K562 (cell line): ENCODE results near the gene CD93.

Source experiments
- BRF1 ChIP-seq: IDR thresholded peaks from 3 replicates; pipeline ENCODE4 v1.6.1; 2011; ENCODE audit warnings: borderline replicate concordance, mild to moderate bottlenecking; ENCODE audit not compliant: insufficient read length; ENCODE audit errors: extremely low read depth
- CEBPB ChIP-seq: fragments of 450-650 bp; IDR thresholded peaks from 2 replicates; pipeline ENCODE4 v1.6.1; 2016; ENCODE audit warnings: missing genetic modification characterization, missing compliant biosample characterization
- EZH2 ChIP-seq: IDR thresholded peaks from 2 replicates; pipeline ENCODE4 v1.6.1; 2012; ENCODE audit warnings: low read depth, mild to moderate bottlenecking, inconsistent platforms, low read length, borderline replicate concordance
- KDM5B ChIP-seq: fragments of 200-600 bp; sonication (generic); IDR thresholded peaks from 2 replicates; pipeline ENCODE4 v1.6.1; 2012; ENCODE audit warnings: low read depth, mild to moderate bottlenecking, moderate library complexity, low read length, control low read depth, inconsistent platforms; ENCODE audit not compliant: insufficient replicate concordance
- NFE2 ChIP-seq: IDR thresholded peaks from 2 replicates; pipeline ENCODE4 v1.6.1; 2014; ENCODE audit warnings: antibody characterized with exemption, low read depth
- RBM15 ChIP-seq: fragments of 200-400 bp; formaldehyde crosslinking; IDR thresholded peaks from 2 replicates; pipeline ENCODE4 v1.6.1; 2018; ENCODE audit warnings: mild to moderate bottlenecking, low read length, moderate library complexity; ENCODE audit not compliant: insufficient read depth
- ZNF696 ChIP-seq: fragments of 250-450 bp; sonication (Bioruptor Pico); conservative IDR thresholded peaks from 2 replicates; pipeline ENCODE4 v1.4.0; 2020; ENCODE audit warnings: mild to moderate bottlenecking, moderate library complexity
- ZNF778 ChIP-seq: fragments of 450-650 bp; formaldehyde crosslinking; IDR thresholded peaks from 2 replicates; pipeline ENCODE4 v1.4.0; 2020; ENCODE audit warnings: mild to moderate bottlenecking, moderate library complexity
- TF ChIP-seq, protein P1 (sequence below): sonication (generic); formaldehyde crosslinking; IDR thresholded peaks from 2 replicates; pipeline ENCODE4 v1.8.0; 2022; ENCODE audit warnings: mild to moderate bottlenecking, missing genetic modification reagents
- TF ChIP-seq, protein P2 (sequence below): sonication (generic); formaldehyde crosslinking; IDR thresholded peaks from 2 replicates; pipeline ENCODE4 v1.9.0; 2022; ENCODE audit warnings: mild to moderate bottlenecking, missing genetic modification reagents
- TF ChIP-seq, protein P3 (sequence below): sonication (generic); IDR thresholded peaks from 2 replicates; pipeline ENCODE4 v1.6.1; 2016
- TF ChIP-seq, protein P4 (sequence below), 3 experiments: IDR thresholded peaks in 2 of 3; conservative IDR thresholded peaks in 1 of 3; 2 replicates each; pipeline ENCODE4 v1.5.1; 2011 to 2012; ENCODE audit warnings: low read length in 3 of 3, mild to moderate bottlenecking in 3 of 3, control low read depth in 2 of 3, improper control_type of control experiment in 1 of 3, inconsistent platforms in 1 of 3, low read depth in 1 of 3, mixed read lengths in 1 of 3, moderate library complexity in 1 of 3; ENCODE audit not compliant: insufficient read depth in 2 of 3
- TF ChIP-seq, protein P5 (sequence below), 2 experiments: fragments of 450-650 bp; formaldehyde crosslinking in 1 of 2; IDR thresholded peaks; 2 replicates each; pipeline versions ENCODE4 v1.4.0 to v1.6.1; 2014 to 2020; ENCODE audit warnings: mild to moderate bottlenecking in 2 of 2, borderline replicate concordance in 1 of 2, low read depth in 1 of 2

DNA sequence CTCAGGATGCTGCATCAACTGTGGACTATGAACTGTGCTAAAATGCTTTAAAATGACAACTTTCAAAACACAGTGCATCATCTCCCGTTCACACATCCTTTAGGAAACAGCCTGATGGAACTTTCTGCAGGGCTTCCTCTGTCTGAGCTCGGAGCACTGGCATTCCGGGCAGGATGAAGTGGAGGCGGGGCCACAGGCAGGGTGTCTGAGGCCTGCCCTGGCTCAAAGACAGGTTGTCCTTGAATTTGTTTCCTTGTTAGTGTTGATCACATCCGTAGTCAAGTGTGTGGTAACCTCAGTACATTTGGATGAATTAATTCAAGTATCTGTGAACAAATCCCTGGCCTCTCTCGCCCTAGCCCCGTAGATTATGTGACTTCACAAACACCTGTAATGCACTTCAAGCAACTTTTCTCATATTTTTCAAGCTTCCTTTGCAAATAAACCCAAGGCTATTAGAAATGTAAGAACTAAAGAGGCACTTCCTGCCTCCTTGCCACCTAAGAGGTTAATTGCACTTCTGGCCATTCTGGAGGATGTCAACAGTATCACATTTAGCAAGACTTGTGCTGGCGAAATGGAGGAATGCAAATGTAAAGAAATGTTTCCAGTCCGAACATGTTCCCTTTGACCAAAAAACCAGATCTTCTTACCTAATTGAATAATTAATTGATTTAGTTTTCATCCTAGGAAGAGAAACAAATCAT, 3.1 kb downstream of the CD93 start:
- TF ChIP-seq, protein P1, sequence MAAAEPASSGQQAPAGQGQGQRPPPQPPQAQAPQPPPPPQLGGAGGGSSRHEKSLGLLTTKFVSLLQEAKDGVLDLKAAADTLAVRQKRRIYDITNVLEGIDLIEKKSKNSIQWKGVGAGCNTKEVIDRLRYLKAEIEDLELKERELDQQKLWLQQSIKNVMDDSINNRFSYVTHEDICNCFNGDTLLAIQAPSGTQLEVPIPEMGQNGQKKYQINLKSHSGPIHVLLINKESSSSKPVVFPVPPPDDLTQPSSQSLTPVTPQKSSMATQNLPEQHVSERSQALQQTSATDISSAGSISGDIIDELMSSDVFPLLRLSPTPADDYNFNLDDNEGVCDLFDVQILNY (CRISPR knock-in tag): no peak
- TF ChIP-seq KDM5B: no peak
- TF ChIP-seq NFE2: no peak
- TF ChIP-seq, protein P2, sequence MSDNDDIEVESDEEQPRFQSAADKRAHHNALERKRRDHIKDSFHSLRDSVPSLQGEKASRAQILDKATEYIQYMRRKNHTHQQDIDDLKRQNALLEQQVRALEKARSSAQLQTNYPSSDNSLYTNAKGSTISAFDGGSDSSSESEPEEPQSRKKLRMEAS (CRISPR knock-in tag): no peak
- no peak for TF ChIP-seq CEBPB
- no peak for TF ChIP-seq ZNF778
- TF ChIP-seq ZNF696 (CRISPR knock-in tag): no peak
- no peak for TF ChIP-seq RBM15
- TF ChIP-seq, protein P3, sequence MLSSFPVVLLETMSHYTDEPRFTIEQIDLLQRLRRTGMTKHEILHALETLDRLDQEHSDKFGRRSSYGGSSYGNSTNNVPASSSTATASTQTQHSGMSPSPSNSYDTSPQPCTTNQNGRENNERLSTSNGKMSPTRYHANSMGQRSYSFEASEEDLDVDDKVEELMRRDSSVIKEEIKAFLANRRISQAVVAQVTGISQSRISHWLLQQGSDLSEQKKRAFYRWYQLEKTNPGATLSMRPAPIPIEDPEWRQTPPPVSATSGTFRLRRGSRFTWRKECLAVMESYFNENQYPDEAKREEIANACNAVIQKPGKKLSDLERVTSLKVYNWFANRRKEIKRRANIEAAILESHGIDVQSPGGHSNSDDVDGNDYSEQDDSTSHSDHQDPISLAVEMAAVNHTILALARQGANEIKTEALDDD: no peak
- TF ChIP-seq, protein P4, sequence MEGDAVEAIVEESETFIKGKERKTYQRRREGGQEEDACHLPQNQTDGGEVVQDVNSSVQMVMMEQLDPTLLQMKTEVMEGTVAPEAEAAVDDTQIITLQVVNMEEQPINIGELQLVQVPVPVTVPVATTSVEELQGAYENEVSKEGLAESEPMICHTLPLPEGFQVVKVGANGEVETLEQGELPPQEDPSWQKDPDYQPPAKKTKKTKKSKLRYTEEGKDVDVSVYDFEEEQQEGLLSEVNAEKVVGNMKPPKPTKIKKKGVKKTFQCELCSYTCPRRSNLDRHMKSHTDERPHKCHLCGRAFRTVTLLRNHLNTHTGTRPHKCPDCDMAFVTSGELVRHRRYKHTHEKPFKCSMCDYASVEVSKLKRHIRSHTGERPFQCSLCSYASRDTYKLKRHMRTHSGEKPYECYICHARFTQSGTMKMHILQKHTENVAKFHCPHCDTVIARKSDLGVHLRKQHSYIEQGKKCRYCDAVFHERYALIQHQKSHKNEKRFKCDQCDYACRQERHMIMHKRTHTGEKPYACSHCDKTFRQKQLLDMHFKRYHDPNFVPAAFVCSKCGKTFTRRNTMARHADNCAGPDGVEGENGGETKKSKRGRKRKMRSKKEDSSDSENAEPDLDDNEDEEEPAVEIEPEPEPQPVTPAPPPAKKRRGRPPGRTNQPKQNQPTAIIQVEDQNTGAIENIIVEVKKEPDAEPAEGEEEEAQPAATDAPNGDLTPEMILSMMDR (IDR thresholded peaks at IDR 0.05 in 2 of 3, conservative IDR thresholded peaks at IDR 0.05 in 1 of 3; ENCODE audit: insufficient read depth in 2 of 3, low read depth in 1 of 3, low read length in 3 of 3): no peak
- no peak for TF ChIP-seq EZH2
- TF ChIP-seq BRF1: no peak
- TF ChIP-seq, protein P5, sequence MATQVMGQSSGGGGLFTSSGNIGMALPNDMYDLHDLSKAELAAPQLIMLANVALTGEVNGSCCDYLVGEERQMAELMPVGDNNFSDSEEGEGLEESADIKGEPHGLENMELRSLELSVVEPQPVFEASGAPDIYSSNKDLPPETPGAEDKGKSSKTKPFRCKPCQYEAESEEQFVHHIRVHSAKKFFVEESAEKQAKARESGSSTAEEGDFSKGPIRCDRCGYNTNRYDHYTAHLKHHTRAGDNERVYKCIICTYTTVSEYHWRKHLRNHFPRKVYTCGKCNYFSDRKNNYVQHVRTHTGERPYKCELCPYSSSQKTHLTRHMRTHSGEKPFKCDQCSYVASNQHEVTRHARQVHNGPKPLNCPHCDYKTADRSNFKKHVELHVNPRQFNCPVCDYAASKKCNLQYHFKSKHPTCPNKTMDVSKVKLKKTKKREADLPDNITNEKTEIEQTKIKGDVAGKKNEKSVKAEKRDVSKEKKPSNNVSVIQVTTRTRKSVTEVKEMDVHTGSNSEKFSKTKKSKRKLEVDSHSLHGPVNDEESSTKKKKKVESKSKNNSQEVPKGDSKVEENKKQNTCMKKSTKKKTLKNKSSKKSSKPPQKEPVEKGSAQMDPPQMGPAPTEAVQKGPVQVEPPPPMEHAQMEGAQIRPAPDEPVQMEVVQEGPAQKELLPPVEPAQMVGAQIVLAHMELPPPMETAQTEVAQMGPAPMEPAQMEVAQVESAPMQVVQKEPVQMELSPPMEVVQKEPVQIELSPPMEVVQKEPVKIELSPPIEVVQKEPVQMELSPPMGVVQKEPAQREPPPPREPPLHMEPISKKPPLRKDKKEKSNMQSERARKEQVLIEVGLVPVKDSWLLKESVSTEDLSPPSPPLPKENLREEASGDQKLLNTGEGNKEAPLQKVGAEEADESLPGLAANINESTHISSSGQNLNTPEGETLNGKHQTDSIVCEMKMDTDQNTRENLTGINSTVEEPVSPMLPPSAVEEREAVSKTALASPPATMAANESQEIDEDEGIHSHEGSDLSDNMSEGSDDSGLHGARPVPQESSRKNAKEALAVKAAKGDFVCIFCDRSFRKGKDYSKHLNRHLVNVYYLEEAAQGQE (IDR thresholded peaks at IDR 0.05; ENCODE audit: borderline replicate concordance): no peak
- TF ChIP-seq, protein P5 (CRISPR knock-in tag; IDR thresholded peaks at IDR 0.05; ENCODE audit: low read depth): no peak
